HCT116 (cell line): Measurements from ENCODE around the gene DCLRE1A. TPM values are rescaled to one million over a fixed set of nuclear protein-coding genes. Genes with fewer than 3 reads are reported as not detected.

ENCODE experiments used
- ATAC-seq: fragments of 200-7000 bp; cut with Tn5 transposase; 2 replicates; pipeline ENCODE4 v1.9.1; 2020; ENCODE audit warnings: mild to moderate bottlenecking, moderate library complexity
- BruUV-seq: library from RNA; stranded (reverse); fragments of 400-500 nt; replicated peaks from 2 replicates; lab custom pipeline; 2021; lab: Mats Ljungman, UMichigan
- CTCF ChIA-PET: fragments of 300-600 bp; sonication (Branson Sonifier 250); formaldehyde crosslinking; loops from one replicate; lab custom pipeline; 2021; ENCODE audit warnings: antibody characterized with exemption; lab: Charles Lee
- POLR2A ChIA-PET: fragments of 300-600, 350-600 bp; sonication (Branson Sonifier 250); formaldehyde crosslinking; loops from one replicate; lab custom pipeline; 2021; ENCODE audit warnings: antibody characterized with exemption; lab: Charles Lee
- RAD21 ChIA-PET, 2 experiments: fragments of 300-600 bp; sonication (Branson Sonifier 250); formaldehyde crosslinking; loops; one replicate each; lab custom pipeline; 2023; ENCODE audit warnings: low total read pairs in 2 of 2; ENCODE audit not compliant: uncharacterized antibody in 2 of 2, unreplicated experiment in 2 of 2, low non-redundant PET in 1 of 2; lab: Charles Lee
- DNase-seq: peaks from one replicate; pipeline ENCODE4 v3.0.0-alpha.2; 2010; ENCODE audit warnings: low read depth, low spot score
- H2AFZ ChIP-seq: fragments of 200-600 bp; shearing (Covaris generic), sonication (generic); 2 replicates; pipeline ENCODE4 v1.6.1; 2017; ENCODE audit warnings: low read depth, mixed run types, mixed read lengths, antibody characterized with exemption, low read length; ENCODE audit not compliant: poor library complexity, severe bottlenecking
- H3K27ac ChIP-seq: 2 replicates; pipeline ENCODE4 v1.5.1; 2012; ENCODE audit warnings: low read depth, low read length
- H3K27me3 ChIP-seq: fragments of 200-600 bp; sonication (generic); 2 replicates; pipeline ENCODE4 v1.6.1; 2016; ENCODE audit warnings: mixed run types, low read length, mixed read lengths; ENCODE audit not compliant: insufficient read depth
- H3K36me3 ChIP-seq, 2 experiments: fragments of 200-500 bp in 1 of 2; fragments of 200-600 bp in 1 of 2; sonication (Bioruptor generic) in 1 of 2; sonication (generic) in 1 of 2; 2 replicates each; pipeline versions ENCODE4 v1.5.1 to v1.6.1; 2014 to 2016; ENCODE audit warnings: low read length in 2 of 2, inconsistent platforms in 1 of 2, mixed read lengths in 1 of 2, mixed run types in 1 of 2; ENCODE audit not compliant: insufficient read depth in 2 of 2, control insufficient read depth in 1 of 2
- H3K4me1 ChIP-seq, 2 experiments: fragments of 200-600 bp in 1 of 2; sonication (generic) in 1 of 2; 2 replicates each; pipeline versions ENCODE4 v1.5.1 to v1.6.1; 2012 to 2017; ENCODE audit warnings: low read length in 2 of 2, inconsistent platforms in 1 of 2, mild to moderate bottlenecking in 1 of 2, mixed read lengths in 1 of 2, mixed run types in 1 of 2, moderate library complexity in 1 of 2; ENCODE audit not compliant: insufficient read depth in 2 of 2, control insufficient read depth in 1 of 2
- H3K4me2 ChIP-seq: fragments of 200-600 bp; sonication (generic); 2 replicates; pipeline ENCODE4 v1.6.1; 2017; ENCODE audit warnings: mixed run types, low read length, mixed read lengths
- H3K4me3 ChIP-seq, 2 experiments: fragments of 200-600 bp in 1 of 2; sonication (generic) in 1 of 2; replicated peaks in 1 of 2; 2 replicates each; pipeline ENCODE4 v1.5.1; 2011 to 2016; ENCODE audit warnings: low read length in 2 of 2, control low read depth in 1 of 2, low read depth in 1 of 2, mild to moderate bottlenecking in 1 of 2, mixed read lengths in 1 of 2, mixed run types in 1 of 2
- H3K79me2 ChIP-seq: fragments of 200-600 bp; sonication (generic); 2 replicates; pipeline ENCODE4 v1.6.1; 2017; ENCODE audit warnings: mild to moderate bottlenecking, mixed run types, low read length, moderate library complexity, mixed read lengths; ENCODE audit not compliant: insufficient read depth
- H3K9ac ChIP-seq: fragments of 200-600 bp; sonication (generic); 2 replicates; pipeline ENCODE4 v1.6.1; 2016; ENCODE audit warnings: low read length, mixed read lengths
- H3K9me2 ChIP-seq: fragments of 200-600 bp; sonication (generic), shearing (Covaris generic); 2 replicates; pipeline ENCODE4 v1.6.1; 2017; ENCODE audit warnings: mixed run types, mild to moderate bottlenecking, moderate library complexity; ENCODE audit not compliant: insufficient read depth
- H3K9me3 ChIP-seq, 2 experiments: fragments of 200-500 bp in 1 of 2; fragments of 200-600 bp in 1 of 2; sonication (Bioruptor generic) in 1 of 2; sonication (generic) in 1 of 2; 2 replicates each; pipeline ENCODE4 v1.6.1; 2014 to 2017; ENCODE audit warnings: low read length in 2 of 2, mixed read lengths in 2 of 2, inconsistent platforms in 1 of 2, low read depth in 1 of 2, mild to moderate bottlenecking in 1 of 2, mixed run types in 1 of 2, moderate library complexity in 1 of 2; ENCODE audit not compliant: control insufficient read depth in 1 of 2, insufficient read depth in 1 of 2
- H4K20me1 ChIP-seq: fragments of 200-600 bp; sonication (generic), shearing (Covaris generic); 2 replicates; pipeline ENCODE4 v1.6.1; 2017; ENCODE audit warnings: mixed run types, mild to moderate bottlenecking, moderate library complexity; ENCODE audit not compliant: insufficient read depth
- ATF3 ChIP-seq: IDR thresholded peaks from 2 replicates; pipeline ENCODE4 v1.6.1; 2012
- EGR1 ChIP-seq: IDR thresholded peaks from 2 replicates; pipeline ENCODE4 v1.6.1; 2012; ENCODE audit warnings: low read depth
- ELF1 ChIP-seq: IDR thresholded peaks from 2 replicates; pipeline ENCODE4 v1.6.1; 2012; ENCODE audit warnings: low read depth, borderline replicate concordance
- EZH2 ChIP-seq: fragments of 200-600 bp; sonication (generic); IDR thresholded peaks from 2 replicates; pipeline ENCODE4 v1.6.1; 2017; ENCODE audit warnings: antibody characterized with exemption, mixed run types
- FOSL1 ChIP-seq: IDR thresholded peaks from 2 replicates; pipeline ENCODE4 v1.6.1; 2012; ENCODE audit warnings: low read depth
- JUND ChIP-seq: IDR thresholded peaks from 2 replicates; pipeline ENCODE4 v1.6.1; 2012
- POLR2A ChIP-seq: IDR thresholded peaks from 2 replicates; pipeline ENCODE4 v1.7.0; 2011; ENCODE audit warnings: borderline replicate concordance; ENCODE audit not compliant: insufficient read depth, insufficient read length; ENCODE audit errors: extremely low read depth
- RAD21 ChIP-seq: IDR thresholded peaks from 2 replicates; pipeline ENCODE4 v1.6.1; 2012; ENCODE audit warnings: low read depth, mild to moderate bottlenecking
- SIN3A ChIP-seq: IDR thresholded peaks from 2 replicates; pipeline ENCODE4 v1.6.1; 2012; ENCODE audit warnings: low read depth
- SP1 ChIP-seq: IDR thresholded peaks from 2 replicates; pipeline ENCODE4 v1.6.1; 2012; ENCODE audit warnings: low read depth
- TCF7L2 ChIP-seq: IDR thresholded peaks from 2 replicates; pipeline ENCODE4 v1.7.0; 2011; ENCODE audit warnings: borderline replicate concordance, inconsistent platforms; ENCODE audit not compliant: insufficient read depth, insufficient read length; ENCODE audit errors: extremely low read depth
- YY1 ChIP-seq: IDR thresholded peaks from 2 replicates; pipeline ENCODE4 v1.6.1; 2011; ENCODE audit warnings: low read length, low read depth, moderate library complexity, mild to moderate bottlenecking; ENCODE audit not compliant: insufficient replicate concordance; ENCODE audit errors: extremely low read depth
- ZBTB33 ChIP-seq: IDR thresholded peaks from 2 replicates; pipeline ENCODE4 v1.6.1; 2011; ENCODE audit warnings: mild to moderate bottlenecking, low read length, moderate library complexity; ENCODE audit not compliant: insufficient replicate concordance; ENCODE audit errors: extremely low read depth
- intact Hi-C: fragments of 100-400 bp; cut with micrococcal nuclease; formaldehyde crosslinking; loops from 2 replicates; pipeline ENCODE4 v1.10.0; 2022
- total RNA-seq: library from RNA; stranded (reverse); gene quantifications from one replicate; pipeline ENCODE4 v1.2.1, GENCODE V29; 2021; ENCODE audit not compliant: unreplicated experiment

The DCLRE1A gene
- total RNA-seq, 1 experiment from 2014 or later = 13.9 TPM

- Histone ChIP-seq H3K9ac (no peak overlapping the region), H3K4me1 (no peaks in the 10 kb centered on the region), H3K36me3 (peaks cover 0 to 11% of the 10 kb centered on the region in 2 experiments; a peak in 2 of 4 replicates), H2AFZ (no peak overlapping the region), H4K20me1 (no peaks in the 10 kb centered on the region; the same call in 1 of the 2 replicates), H3K4me2 (no peak overlapping the region), H3K9me2 (no peaks in the 10 kb centered on the region), H3K79me2 (peaks cover 24% of the 10 kb centered on the region; the same call in 1 of the 2 replicates), H3K4me3 (no peak overlapping the region), H3K9me3 (no peaks in the 10 kb centered on the region), H3K27ac (no peak overlapping the region)
- DNase-seq = no peak
- ChIA-PET POLR2A (no interaction called here), RAD21 (no interaction called here), CTCF (no interaction called here)
- intact Hi-C loops = no loop called here
- no peak for ATAC-seq
- BruUV-seq = no TSS peak
- TF ChIP-seq ZBTB33 (no peak), SP1 (no peak), FOSL1 (no peak), EZH2 (no peak), EGR1 (no peak), YY1 (no peak)
- TF ChIP-seq, all 23 proteins: peak for 0
- no peaks in the 10 kb centered on the region for H3K27me3 ChIP-seq
Measured at GRCh38 chr10:113880236-113880635, 26.4 kb upstream of the DCLRE1A start.

- intact Hi-C loops = no loop called here
- Histone ChIP-seq H3K27me3 (no peaks in the 10 kb centered on the region), H3K79me2 (peaks cover 29% of the 10 kb centered on the region), H3K9me3 (no peaks in the 10 kb centered on the region), H3K36me3 (peaks cover 0 to 11% of the 10 kb centered on the region in 2 experiments; a peak in 2 of 4 replicates), H3K4me1 (no peaks in the 10 kb centered on the region), H3K27ac (no peak overlapping the region), H3K9me2 (no peaks in the 10 kb centered on the region), H4K20me1 (no peaks in the 10 kb centered on the region; the same call in 1 of the 2 replicates), H2AFZ (no peak overlapping the region), H3K4me2 (no peak overlapping the region), H3K4me3 (no peak overlapping the region), H3K9ac (no peak overlapping the region)
- no TSS peak for BruUV-seq
- RAD21 ChIA-PET = no interaction called here
- TF ChIP-seq JUND = no peak
- no peak for TF ChIP-seq TCF7L2
- no peak for TF ChIP-seq YY1
- TF ChIP-seq ATF3 = no peak
- no peak for TF ChIP-seq RAD21
- no peak for TF ChIP-seq EZH2
- no peak for TF ChIP-seq SIN3A
- no peak for TF ChIP-seq ELF1
- TF ChIP-seq POLR2A = no peak
- ATAC-seq (no peak), DNase-seq (no peak)
- POLR2A ChIA-PET = no interaction called here
- CTCF ChIA-PET = no interaction called here
Measured at GRCh38 chr10:113879691-113880090, 25.8 kb upstream of the DCLRE1A start.
